Measurements from ENCODE around the gene RIPPLY3.

RIPPLY3 gene

GRCh38 chr21:37041706-37042271 is 35.3 kb downstream of the RIPPLY3 start:
- DNase-seq (ENCODE audit: low spot score), result no peak
- no CpG with 5 or more reads among the region's 4 CpGs for WGBS, 2 donors (ENCODE audit: extremely low coverage in 2 of 2, insufficient read length in 2 of 2, insufficient replicate concordance in 1 of 2)
- H3K4me3 ChIP-seq (ENCODE audit: low read length in 2 of 2), result no peak overlapping the region

GRCh38 chr21:37043818-37044217 is 37.3 kb downstream of the RIPPLY3 start:
- Histone ChIP-seq H2BK12ac (ENCODE audit: low read length) (no peak overlapping the region), H2BK15ac (ENCODE audit: low read length) (no peak overlapping the region), H3K27ac (replicated peaks; ENCODE audit: low read length) (no peak overlapping the region), H3K14ac (ENCODE audit: low read length) (no peak overlapping the region), H3K4me1 (ENCODE audit: control insufficient read depth in 2 of 2, insufficient read depth in 1 of 2, low read depth in 1 of 2, low read length in 2 of 2) (peaks cover 7 to 13% of the 10 kb centered on the region in 2 donors), H4K91ac (ENCODE audit: low read depth, low read length, poor library complexity) (no peak overlapping the region), H2AFZ (ENCODE audit: low read length) (peak overlapping the region; percentile 88), H3K9ac (ENCODE audit: low read depth, low read length, poor library complexity) (no peak overlapping the region), H2BK120ac (ENCODE audit: low read depth, low read length) (no peak overlapping the region), H3K4me3 (ENCODE audit: low read length in 2 of 2) (no peak overlapping the region), H3K27me3 (ENCODE audit: control insufficient read depth in 3 of 3, insufficient read depth in 3 of 3, low read depth in 1 of 3, low read length in 3 of 3) (no peaks in the 10 kb centered on the region), H3K9me3 (replicated peaks in 1 of 2; ENCODE audit: control insufficient read depth in 2 of 2, insufficient read depth in 1 of 2, low read depth in 1 of 2, low read length in 2 of 2) (no peaks in the 10 kb centered on the region), H2AK5ac (ENCODE audit: low read depth, low read length) (no peak overlapping the region), H3K36me3 (replicated peaks in 1 of 2; ENCODE audit: control insufficient read depth in 2 of 2, insufficient read depth in 2 of 2, low read length in 2 of 2) (no peaks in the 10 kb centered on the region), H3K23ac (ENCODE audit: low read depth, low read length, poor library complexity) (no peak overlapping the region), H3K18ac (ENCODE audit: low read length) (peak overlapping the region; percentile 77), H3K4ac (ENCODE audit: low read length) (no peak overlapping the region), H3K4me2 (ENCODE audit: insufficient read depth, low read length, poor library complexity, severe bottlenecking) (no peak overlapping the region), H4K8ac (ENCODE audit: low read depth, low read length) (no peak overlapping the region), H3K79me1 (ENCODE audit: low read depth, low read length) (peaks cover 2% of the 10 kb centered on the region), H2BK5ac (ENCODE audit: low read length) (peak overlapping the region; percentile 54)
- DNase-seq (ENCODE audit: low spot score), result no peak
- no CpG with 5 or more reads among the region's 6 CpGs for WGBS, 2 donors (ENCODE audit: extremely low coverage in 2 of 2, insufficient read length in 2 of 2, insufficient replicate concordance in 1 of 2)

More at GRCh38 chr21:37041706-37042271, 35.3 kb downstream of the RIPPLY3 start:
- Histone ChIP-seq H3K4ac (ENCODE audit: low read length) (no peak overlapping the region), H2AFZ (ENCODE audit: low read length) (peak overlapping the region; percentile 7), H2BK120ac (ENCODE audit: low read depth, low read length) (no peak overlapping the region), H3K4me1 (ENCODE audit: control insufficient read depth in 2 of 2, insufficient read depth in 1 of 2, low read depth in 1 of 2, low read length in 2 of 2) (peaks cover 6 to 7% of the 10 kb centered on the region in 2 donors), H2BK12ac (ENCODE audit: low read length) (peak overlapping the region; percentile 36), H3K9me3 (replicated peaks in 1 of 2; ENCODE audit: control insufficient read depth in 2 of 2, insufficient read depth in 1 of 2, low read depth in 1 of 2, low read length in 2 of 2) (no peaks in the 10 kb centered on the region), H3K18ac (ENCODE audit: low read length) (peak overlapping the region; percentile 85), H3K27ac (replicated peaks; ENCODE audit: low read length) (no peak overlapping the region), H2BK5ac (ENCODE audit: low read length) (no peak overlapping the region), H3K79me1 (ENCODE audit: low read depth, low read length) (peaks cover 2% of the 10 kb centered on the region), H4K8ac (ENCODE audit: low read depth, low read length) (no peak overlapping the region), H3K36me3 (replicated peaks in 1 of 2; ENCODE audit: control insufficient read depth in 2 of 2, insufficient read depth in 2 of 2, low read length in 2 of 2) (no peaks in the 10 kb centered on the region), H3K27me3 (ENCODE audit: control insufficient read depth in 3 of 3, insufficient read depth in 3 of 3, low read depth in 1 of 3, low read length in 3 of 3) (no peaks in the 10 kb centered on the region), H3K4me2 (ENCODE audit: insufficient read depth, low read length, poor library complexity, severe bottlenecking) (no peak overlapping the region), H3K14ac (ENCODE audit: low read length) (peak overlapping the region; percentile 79), H3K9ac (ENCODE audit: low read depth, low read length, poor library complexity) (no peak overlapping the region), H3K23ac (ENCODE audit: low read depth, low read length, poor library complexity) (peak overlapping the region; percentile 55), H2AK5ac (ENCODE audit: low read depth, low read length) (peak overlapping the region; percentile 97), H4K91ac (ENCODE audit: low read depth, low read length, poor library complexity) (peak overlapping the region; percentile 83), H2BK15ac (ENCODE audit: low read length) (no peak overlapping the region)

GRCh38 chr21:37044643-37045042 is 38.1 kb downstream of the RIPPLY3 start:
- peak overlapping the region; percentile 94 for H3K14ac ChIP-seq (ENCODE audit: low read length)
- H3K4me3 ChIP-seq (ENCODE audit: low read length in 2 of 2), result no peak overlapping the region
- peak overlapping the region; percentile 85 for H3K18ac ChIP-seq (ENCODE audit: low read length)
- no peak overlapping the region for H2AFZ ChIP-seq (ENCODE audit: low read length)
- no peak overlapping the region for H2BK120ac ChIP-seq (ENCODE audit: low read depth, low read length)
- DNase-seq (ENCODE audit: low spot score), result no peak
- H3K27me3 ChIP-seq (ENCODE audit: control insufficient read depth in 3 of 3, insufficient read depth in 3 of 3, low read depth in 1 of 3, low read length in 3 of 3), result no peaks in the 10 kb centered on the region
- peak overlapping the region; percentile 76 for H3K4ac ChIP-seq (ENCODE audit: low read length)
- H3K23ac ChIP-seq (ENCODE audit: low read depth, low read length, poor library complexity), result no peak overlapping the region
- peak overlapping the region; percentile 67 for H2BK15ac ChIP-seq (ENCODE audit: low read length)
- no peak overlapping the region for H3K9ac ChIP-seq (ENCODE audit: low read depth, low read length, poor library complexity)
- H3K4me1 ChIP-seq (ENCODE audit: control insufficient read depth in 2 of 2, insufficient read depth in 1 of 2, low read depth in 1 of 2, low read length in 2 of 2), result peaks cover 0 to 8% of the 10 kb centered on the region in 2 donors
- H3K4me2 ChIP-seq (ENCODE audit: insufficient read depth, low read length, poor library complexity, severe bottlenecking), result no peak overlapping the region
- H2AK5ac ChIP-seq (ENCODE audit: low read depth, low read length), result peak overlapping the region; percentile 2
- no peaks in the 10 kb centered on the region for H3K9me3 ChIP-seq (replicated peaks in 1 of 2; ENCODE audit: control insufficient read depth in 2 of 2, insufficient read depth in 1 of 2, low read depth in 1 of 2, low read length in 2 of 2)
- H3K36me3 ChIP-seq (replicated peaks in 1 of 2; ENCODE audit: control insufficient read depth in 2 of 2, insufficient read depth in 2 of 2, low read length in 2 of 2), result no peaks in the 10 kb centered on the region
- H2BK5ac ChIP-seq (ENCODE audit: low read length), result peak overlapping the region; percentile 66
- H4K91ac ChIP-seq (ENCODE audit: low read depth, low read length, poor library complexity), result peak overlapping the region; percentile 53
- no peak overlapping the region for H3K27ac ChIP-seq (replicated peaks; ENCODE audit: low read length)
- H2BK12ac ChIP-seq (ENCODE audit: low read length), result no peak overlapping the region
- H4K8ac ChIP-seq (ENCODE audit: low read depth, low read length), result no peak overlapping the region
- WGBS, 2 donors (ENCODE audit: extremely low coverage in 2 of 2, insufficient read length in 2 of 2, insufficient replicate concordance in 1 of 2), result no CpG with 5 or more reads among the region's 3 CpGs
- peaks cover 2% of the 10 kb centered on the region for H3K79me1 ChIP-seq (ENCODE audit: low read depth, low read length)

GRCh38 chr21:37045149-37045548 is 38.6 kb downstream of the RIPPLY3 start:
- Histone ChIP-seq H4K91ac (ENCODE audit: low read depth, low read length, poor library complexity) (no peak overlapping the region), H3K23ac (ENCODE audit: low read depth, low read length, poor library complexity) (no peak overlapping the region)

More at GRCh38 chr21:37045149-37045548, 38.6 kb downstream of the RIPPLY3 start:
- Histone ChIP-seq H2BK5ac (ENCODE audit: low read length) (no peak overlapping the region), H3K4me2 (ENCODE audit: insufficient read depth, low read length, poor library complexity, severe bottlenecking) (no peak overlapping the region), H2BK12ac (ENCODE audit: low read length) (no peak overlapping the region), H3K9ac (ENCODE audit: low read depth, low read length, poor library complexity) (no peak overlapping the region), H3K79me1 (ENCODE audit: low read depth, low read length) (peaks cover 2% of the 10 kb centered on the region), H2AFZ (ENCODE audit: low read length) (peak overlapping the region; percentile 21), H3K9me3 (replicated peaks in 1 of 2; ENCODE audit: control insufficient read depth in 2 of 2, insufficient read depth in 1 of 2, low read depth in 1 of 2, low read length in 2 of 2) (no peaks in the 10 kb centered on the region), H3K4ac (ENCODE audit: low read length) (no peak overlapping the region), H4K8ac (ENCODE audit: low read depth, low read length) (no peak overlapping the region), H3K27ac (replicated peaks; ENCODE audit: low read length) (no peak overlapping the region), H3K4me3 (ENCODE audit: low read length in 2 of 2) (no peak overlapping the region), H3K27me3 (ENCODE audit: control insufficient read depth in 3 of 3, insufficient read depth in 3 of 3, low read depth in 1 of 3, low read length in 3 of 3) (no peaks in the 10 kb centered on the region), H2AK5ac (ENCODE audit: low read depth, low read length) (no peak overlapping the region), H3K4me1 (ENCODE audit: control insufficient read depth in 2 of 2, insufficient read depth in 1 of 2, low read depth in 1 of 2, low read length in 2 of 2) (peaks cover 0 to 8% of the 10 kb centered on the region in 2 donors), H3K14ac (ENCODE audit: low read length) (no peak overlapping the region), H3K36me3 (replicated peaks in 1 of 2; ENCODE audit: control insufficient read depth in 2 of 2, insufficient read depth in 2 of 2, low read length in 2 of 2) (no peaks in the 10 kb centered on the region), H3K18ac (ENCODE audit: low read length) (no peak overlapping the region), H2BK120ac (ENCODE audit: low read depth, low read length) (no peak overlapping the region), H2BK15ac (ENCODE audit: low read length) (no peak overlapping the region)
- WGBS, 2 donors (ENCODE audit: extremely low coverage in 2 of 2, insufficient read length in 2 of 2, insufficient replicate concordance in 1 of 2), result no CpG with 5 or more reads among the region's 6 CpGs
- no peak for DNase-seq (ENCODE audit: low spot score)
